ENCODE data around the gene HIGD1C. TPM values are rescaled to one million over a fixed set of nuclear protein-coding genes. Genes with fewer than 3 reads are reported as not detected.

Gene HIGD1C
- total and polyA plus RNA-seq, 7 experiments from 2014 or later: not detected

GRCh38 chr12:50999093-50999492, 46.7 kb downstream of the HIGD1C start:
- intact Hi-C loops (cut with micrococcal nuclease): no loop called here
- DNase-seq (no peak), ATAC-seq (no peak)
- H3K9me3 Mint-ChIP-seq: peaks cover 0 to 1% (median 0%) of the 10 kb centered on the region in 11 donors
- Histone ChIP-seq H3K9me3 (ENCODE audit: control insufficient read depth in 2 of 3, low read length in 3 of 3) (no peaks in the 10 kb centered on the region), H3K36me3 (ENCODE audit: control insufficient read depth in 2 of 3, insufficient read depth in 3 of 3, low read length in 3 of 3) (peaks cover 0 to 61% (median 0%) of the 10 kb centered on the region in 3 experiments), H3K4me1 (ENCODE audit: control insufficient read depth in 2 of 2, insufficient read depth in 2 of 2, low read length in 2 of 2) (no peaks in the 10 kb centered on the region), H3K4me3 (ENCODE audit: low read length) (no peak overlapping the region), H3K27ac (ENCODE audit: low read depth, low read length) (no peak overlapping the region), H3K27me3 (ENCODE audit: control insufficient read depth in 2 of 2, insufficient read depth in 2 of 2, low read length in 2 of 2) (no peaks in the 10 kb centered on the region)
- CTCF ChIA-PET: interaction anchor here (0.6 to 0.7 kb wide), 2 partner anchors 10 to 165 kb away, joined by 3 read pairs; no protein-coding TSS in a partner anchor
- H3K27ac Mint-ChIP-seq: no peak overlapping the region
- peaks cover 0 to 2% (median 0%) of the 10 kb centered on the region in 7 donors for H3K4me1 Mint-ChIP-seq
- H3K4me3 Mint-ChIP-seq: no peak overlapping the region
- H3K36me3 Mint-ChIP-seq: peaks cover 11 to 52% (median 37%) of the 10 kb centered on the region in 5 donors
- POLR2A ChIA-PET: interaction anchor here (0.6 to 1.0 kb wide), 3 partner anchors 27 to 236 kb away, joined by 3 to 4 read pairs (median 4); partner anchors contain the start of genes ATF1 and SLC11A2
- H3K27me3 Mint-ChIP-seq: no peaks in the 10 kb centered on the region

GRCh38 chr12:51000245-51000644, 47.9 kb downstream of the HIGD1C start:
- Histone ChIP-seq H3K9me3 (ENCODE audit: control insufficient read depth in 2 of 3, low read length in 3 of 3) (no peaks in the 10 kb centered on the region), H3K27ac (ENCODE audit: low read depth, low read length) (no peak overlapping the region), H3K27me3 (ENCODE audit: control insufficient read depth in 2 of 2, insufficient read depth in 2 of 2, low read length in 2 of 2) (no peaks in the 10 kb centered on the region), H3K36me3 (ENCODE audit: control insufficient read depth in 2 of 3, insufficient read depth in 3 of 3, low read length in 3 of 3) (peaks cover 0 to 61% (median 0%) of the 10 kb centered on the region in 3 experiments), H3K4me1 (ENCODE audit: control insufficient read depth in 2 of 2, insufficient read depth in 2 of 2, low read length in 2 of 2) (no peaks in the 10 kb centered on the region), H3K4me3 (ENCODE audit: low read length) (no peak overlapping the region)
- ATAC-seq (no peak), DNase-seq (no peak)
- no peak overlapping the region for H3K27ac Mint-ChIP-seq
- intact Hi-C loops (cut with micrococcal nuclease): no loop called here
- H3K4me3 Mint-ChIP-seq: no peak overlapping the region
- peaks cover 3 to 56% (median 33%) of the 10 kb centered on the region in 5 donors for H3K36me3 Mint-ChIP-seq
- peaks cover 0 to 2% (median 0%) of the 10 kb centered on the region in 7 donors for H3K4me1 Mint-ChIP-seq
- no peaks in the 10 kb centered on the region for H3K9me3 Mint-ChIP-seq
- H3K27me3 Mint-ChIP-seq: no peaks in the 10 kb centered on the region
- POLR2A ChIA-PET: no interaction called here
- CTCF ChIA-PET: no interaction called here

GRCh38 chr12:51001799-51002198, 49.5 kb downstream of the HIGD1C start:
- H3K36me3 ChIP-seq (ENCODE audit: control insufficient read depth in 2 of 3, insufficient read depth in 3 of 3, low read length in 3 of 3): peaks cover 0 to 58% (median under 1%) of the 10 kb centered on the region in 3 experiments
- ATAC-seq: no peak
- H3K4me1 ChIP-seq (ENCODE audit: control insufficient read depth in 2 of 2, insufficient read depth in 2 of 2, low read length in 2 of 2): no peaks in the 10 kb centered on the region
- ChIA-PET CTCF (no interaction called here), POLR2A (interaction anchor here (0.5 kb wide), 1 partner anchor 17 kb away, joined by 3 read pairs; no protein-coding TSS in a partner anchor)
- DNase-seq: no peak
- no peak overlapping the region for H3K4me3 ChIP-seq (ENCODE audit: low read length)
- intact Hi-C loops (cut with micrococcal nuclease): no loop called here
- Mint-ChIP-seq H3K36me3 (peaks cover 8 to 55% (median 22%) of the 10 kb centered on the region in 5 donors), H3K4me1 (peaks cover 0 to 4% (median 0%) of the 10 kb centered on the region in 7 donors), H3K27me3 (no peaks in the 10 kb centered on the region), H3K27ac (peak overlapping the region in 1 of 9 donors; percentile 22), H3K9me3 (no peaks in the 10 kb centered on the region), H3K4me3 (no peak overlapping the region)
- H3K27ac ChIP-seq (ENCODE audit: low read depth, low read length): no peak overlapping the region
- H3K9me3 ChIP-seq (ENCODE audit: control insufficient read depth in 2 of 3, low read length in 3 of 3): no peaks in the 10 kb centered on the region
- H3K27me3 ChIP-seq (ENCODE audit: control insufficient read depth in 2 of 2, insufficient read depth in 2 of 2, low read length in 2 of 2): no peaks in the 10 kb centered on the region

- H3K27me3 ChIP-seq (ENCODE audit: control insufficient read depth in 2 of 2, insufficient read depth in 2 of 2, low read length in 2 of 2): no peaks in the 10 kb centered on the region
- no peak for DNase-seq
- ChIA-PET POLR2A (no interaction called here), CTCF (no interaction called here)
- peaks cover 8 to 41% (median 20%) of the 10 kb centered on the region in 5 donors for H3K36me3 Mint-ChIP-seq
- no peaks in the 10 kb centered on the region for H3K9me3 ChIP-seq (ENCODE audit: control insufficient read depth in 2 of 3, low read length in 3 of 3)
- peaks cover 8 to 17% (median 16%) of the 10 kb centered on the region in 7 donors for H3K4me1 Mint-ChIP-seq
- no peaks in the 10 kb centered on the region for H3K27me3 Mint-ChIP-seq
- H3K4me1 ChIP-seq (ENCODE audit: control insufficient read depth in 2 of 2, insufficient read depth in 2 of 2, low read length in 2 of 2): peaks cover 0 to 13% of the 10 kb centered on the region in 2 donors
- intact Hi-C loops (cut with micrococcal nuclease): no loop called here
- no peak overlapping the region for H3K4me3 Mint-ChIP-seq
- H3K27ac ChIP-seq (ENCODE audit: low read depth, low read length): no peak overlapping the region
- H3K9me3 Mint-ChIP-seq: no peaks in the 10 kb centered on the region
- ATAC-seq: no peak
- H3K4me3 ChIP-seq (ENCODE audit: low read length): no peak overlapping the region
- H3K27ac Mint-ChIP-seq: peak overlapping the region in 3 of 9 donors; percentile 1 to 36 (median 26)
- H3K36me3 ChIP-seq (ENCODE audit: control insufficient read depth in 2 of 3, insufficient read depth in 3 of 3, low read length in 3 of 3): peaks cover 0 to 39% (median 3%) of the 10 kb centered on the region in 3 experiments
Measured at GRCh38 chr12:51004504-51004903, 52.2 kb downstream of the HIGD1C start.

- Mint-ChIP-seq H3K36me3 (peaks cover 8 to 40% (median 18%) of the 10 kb centered on the region in 5 donors), H3K4me1 (peaks cover 8 to 22% (median 20%) of the 10 kb centered on the region in 7 donors), H3K4me3 (no peak overlapping the region), H3K9me3 (no peaks in the 10 kb centered on the region), H3K27me3 (no peaks in the 10 kb centered on the region), H3K27ac (peak overlapping the region in 5 of 9 donors; percentile 14 to 77 (median 36))
- no peak overlapping the region for H3K4me3 ChIP-seq (ENCODE audit: low read length)
- H3K4me1 ChIP-seq (ENCODE audit: control insufficient read depth in 2 of 2, insufficient read depth in 2 of 2, low read length in 2 of 2): peaks cover 0 to 17% of the 10 kb centered on the region in 2 donors
- peaks cover 0 to 36% (median 3%) of the 10 kb centered on the region in 3 experiments for H3K36me3 ChIP-seq (ENCODE audit: control insufficient read depth in 2 of 3, insufficient read depth in 3 of 3, low read length in 3 of 3)
- ChIA-PET CTCF (interaction anchor here (1.2 to 1.4 kb wide), 2 partner anchors 15 to 22 kb away, joined by 3 read pairs; partner anchors contain the start of gene SLC11A2), POLR2A (interaction anchor here (1.0 kb wide), 1 partner anchor 42 kb away, joined by 3 read pairs; no protein-coding TSS in a partner anchor)
- ATAC-seq (no peak), DNase-seq (no peak)
- H3K9me3 ChIP-seq (ENCODE audit: control insufficient read depth in 2 of 3, low read length in 3 of 3): no peaks in the 10 kb centered on the region
- no peak overlapping the region for H3K27ac ChIP-seq (ENCODE audit: low read depth, low read length)
- no peaks in the 10 kb centered on the region for H3K27me3 ChIP-seq (ENCODE audit: control insufficient read depth in 2 of 2, insufficient read depth in 2 of 2, low read length in 2 of 2)
- intact Hi-C loops (cut with micrococcal nuclease): no loop called here
Measured at GRCh38 chr12:51005030-51005429, 52.7 kb downstream of the HIGD1C start.

GRCh38 chr12:51005671-51006070, 53.3 kb downstream of the HIGD1C start:
- no peak overlapping the region for H3K4me3 Mint-ChIP-seq
- ATAC-seq (no peak), DNase-seq (no peak)
- H3K4me1 ChIP-seq (ENCODE audit: control insufficient read depth in 2 of 2, insufficient read depth in 2 of 2, low read length in 2 of 2): peaks cover 0 to 19% of the 10 kb centered on the region in 2 donors
- ChIA-PET POLR2A (interaction anchor here (1.0 kb wide), 1 partner anchor 41 kb away, joined by 3 read pairs; no protein-coding TSS in a partner anchor), CTCF (interaction anchor here (1.2 to 1.4 kb wide), 3 partner anchors 16 to 21 kb away, joined by 3 to 4 read pairs (median 3); partner anchors contain the start of gene SLC11A2)
- H3K36me3 ChIP-seq (ENCODE audit: control insufficient read depth in 2 of 3, insufficient read depth in 3 of 3, low read length in 3 of 3): peaks cover 0 to 32% (median 3%) of the 10 kb centered on the region in 3 experiments
- no peaks in the 10 kb centered on the region for H3K27me3 ChIP-seq (ENCODE audit: control insufficient read depth in 2 of 2, insufficient read depth in 2 of 2, low read length in 2 of 2)
- H3K4me1 Mint-ChIP-seq: peaks cover 8 to 28% (median 24%) of the 10 kb centered on the region in 7 donors
- H3K27me3 Mint-ChIP-seq: no peaks in the 10 kb centered on the region
- no peak overlapping the region for H3K27ac ChIP-seq (ENCODE audit: low read depth, low read length)
- peak overlapping the region in 2 of 9 donors; percentile 14 to 43 for H3K27ac Mint-ChIP-seq
- no peak overlapping the region for H3K4me3 ChIP-seq (ENCODE audit: low read length)
- H3K9me3 ChIP-seq (ENCODE audit: control insufficient read depth in 2 of 3, low read length in 3 of 3): no peaks in the 10 kb centered on the region
- H3K36me3 Mint-ChIP-seq: peaks cover 5 to 34% (median 12%) of the 10 kb centered on the region in 5 donors
- no peaks in the 10 kb centered on the region for H3K9me3 Mint-ChIP-seq
- intact Hi-C loops (cut with micrococcal nuclease): no loop called here

Data from naive thymus-derived CD4-positive, alpha-beta T cell (primary cell).